ENCODE measurements around the gene KBTBD8. TPM values are rescaled to one million over a fixed set of nuclear protein-coding genes. Genes with fewer than 3 reads are reported as not detected.

KBTBD8 gene
- total RNA-seq, 1 donor from 2014 or later = 1.6 TPM

DNA sequence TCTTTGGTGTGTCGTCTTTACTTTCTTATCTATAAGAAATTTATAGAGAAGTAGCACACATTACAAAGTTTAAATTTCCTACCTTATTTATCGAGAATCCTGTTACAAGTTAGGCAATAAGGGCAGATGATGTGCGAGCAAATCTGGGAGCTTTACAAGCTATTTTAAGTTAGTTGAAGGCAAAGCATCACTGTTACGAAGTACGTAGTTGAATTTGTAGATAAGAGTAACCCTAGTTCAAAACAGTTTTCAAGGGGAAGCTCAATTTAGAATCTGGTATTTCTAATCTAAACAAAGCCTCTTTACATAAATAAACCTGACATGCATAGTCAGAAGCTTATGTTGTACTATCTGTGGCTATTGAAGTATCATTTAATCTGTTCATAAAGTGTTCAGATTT lies 8.4 kb downstream of the KBTBD8 start:
- H3K4me3 ChIP-seq (ENCODE audit: low read depth, low read length) = no peak overlapping the region
- DNase-seq (ENCODE audit: low read depth) (no peak), FAIRE-seq (no peak)
- TF ChIP-seq, protein P1, sequence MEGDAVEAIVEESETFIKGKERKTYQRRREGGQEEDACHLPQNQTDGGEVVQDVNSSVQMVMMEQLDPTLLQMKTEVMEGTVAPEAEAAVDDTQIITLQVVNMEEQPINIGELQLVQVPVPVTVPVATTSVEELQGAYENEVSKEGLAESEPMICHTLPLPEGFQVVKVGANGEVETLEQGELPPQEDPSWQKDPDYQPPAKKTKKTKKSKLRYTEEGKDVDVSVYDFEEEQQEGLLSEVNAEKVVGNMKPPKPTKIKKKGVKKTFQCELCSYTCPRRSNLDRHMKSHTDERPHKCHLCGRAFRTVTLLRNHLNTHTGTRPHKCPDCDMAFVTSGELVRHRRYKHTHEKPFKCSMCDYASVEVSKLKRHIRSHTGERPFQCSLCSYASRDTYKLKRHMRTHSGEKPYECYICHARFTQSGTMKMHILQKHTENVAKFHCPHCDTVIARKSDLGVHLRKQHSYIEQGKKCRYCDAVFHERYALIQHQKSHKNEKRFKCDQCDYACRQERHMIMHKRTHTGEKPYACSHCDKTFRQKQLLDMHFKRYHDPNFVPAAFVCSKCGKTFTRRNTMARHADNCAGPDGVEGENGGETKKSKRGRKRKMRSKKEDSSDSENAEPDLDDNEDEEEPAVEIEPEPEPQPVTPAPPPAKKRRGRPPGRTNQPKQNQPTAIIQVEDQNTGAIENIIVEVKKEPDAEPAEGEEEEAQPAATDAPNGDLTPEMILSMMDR (IDR thresholded peaks at IDR 0.05; ENCODE audit: insufficient read depth, low read length, severe bottlenecking) = no peak
- H3K27me3 ChIP-seq (ENCODE audit: control insufficient read depth, insufficient read depth, low read length) = no peaks in the 10 kb centered on the region
- no peaks in the 10 kb centered on the region for H3K36me3 ChIP-seq (ENCODE audit: control insufficient read depth, insufficient read depth, low read length)

DNA sequence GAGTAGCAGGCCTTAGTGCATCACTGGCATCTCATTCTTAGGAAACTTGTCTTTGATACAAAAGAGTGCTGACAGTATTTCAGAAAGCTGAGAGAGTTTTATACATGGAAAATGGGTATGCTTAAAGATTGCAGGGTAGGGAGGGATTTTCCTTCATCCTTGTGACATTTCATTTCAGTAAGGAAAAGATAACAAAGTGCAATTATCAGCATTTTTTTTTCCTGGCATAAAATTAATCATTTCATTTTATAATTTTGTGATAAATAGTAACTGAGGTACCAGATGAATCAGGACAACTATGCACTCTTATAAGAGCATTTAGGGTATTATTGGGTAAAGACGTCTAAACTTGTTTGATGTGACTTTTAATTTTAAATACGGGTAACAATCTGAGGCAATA lies 10.3 kb downstream of the KBTBD8 start:
- TF ChIP-seq, protein P1 (IDR thresholded peaks at IDR 0.05; ENCODE audit: insufficient read depth, low read length, severe bottlenecking) = no peak
- H3K4me3 ChIP-seq (ENCODE audit: low read depth, low read length) = no peak overlapping the region
- FAIRE-seq = no peak
- no peaks in the 10 kb centered on the region for H3K36me3 ChIP-seq (ENCODE audit: control insufficient read depth, insufficient read depth, low read length)
- no peak for DNase-seq (ENCODE audit: low read depth)
- no peaks in the 10 kb centered on the region for H3K27me3 ChIP-seq (ENCODE audit: control insufficient read depth, insufficient read depth, low read length)

DNA sequence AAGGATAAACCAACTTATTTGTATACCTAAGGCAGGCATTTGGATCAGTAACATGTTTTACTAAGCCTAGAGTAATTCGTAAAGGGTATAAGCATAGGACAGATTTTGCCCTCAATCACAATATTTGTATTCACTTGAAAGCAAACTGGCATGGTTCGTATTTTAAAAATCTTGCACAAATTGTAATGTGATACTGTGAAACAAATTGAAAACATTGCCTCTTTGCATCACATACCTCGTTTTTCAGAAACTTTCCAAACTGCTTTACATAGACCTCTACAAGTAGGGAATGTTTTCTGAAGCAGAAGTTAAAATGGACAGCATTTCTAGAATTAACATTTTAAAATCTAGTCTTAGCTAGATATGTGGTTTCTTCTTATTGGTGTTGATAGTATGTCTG lies 11.6 kb downstream of the KBTBD8 start:
- no peak for FAIRE-seq
- no peak for DNase-seq (ENCODE audit: low read depth)
- no peaks in the 10 kb centered on the region for H3K36me3 ChIP-seq (ENCODE audit: control insufficient read depth, insufficient read depth, low read length)
- no peak overlapping the region for H3K4me3 ChIP-seq (ENCODE audit: low read depth, low read length)
- no peaks in the 10 kb centered on the region for H3K27me3 ChIP-seq (ENCODE audit: control insufficient read depth, insufficient read depth, low read length)
- TF ChIP-seq, protein P1 (IDR thresholded peaks at IDR 0.05; ENCODE audit: insufficient read depth, low read length, severe bottlenecking) = no peak

DNA sequence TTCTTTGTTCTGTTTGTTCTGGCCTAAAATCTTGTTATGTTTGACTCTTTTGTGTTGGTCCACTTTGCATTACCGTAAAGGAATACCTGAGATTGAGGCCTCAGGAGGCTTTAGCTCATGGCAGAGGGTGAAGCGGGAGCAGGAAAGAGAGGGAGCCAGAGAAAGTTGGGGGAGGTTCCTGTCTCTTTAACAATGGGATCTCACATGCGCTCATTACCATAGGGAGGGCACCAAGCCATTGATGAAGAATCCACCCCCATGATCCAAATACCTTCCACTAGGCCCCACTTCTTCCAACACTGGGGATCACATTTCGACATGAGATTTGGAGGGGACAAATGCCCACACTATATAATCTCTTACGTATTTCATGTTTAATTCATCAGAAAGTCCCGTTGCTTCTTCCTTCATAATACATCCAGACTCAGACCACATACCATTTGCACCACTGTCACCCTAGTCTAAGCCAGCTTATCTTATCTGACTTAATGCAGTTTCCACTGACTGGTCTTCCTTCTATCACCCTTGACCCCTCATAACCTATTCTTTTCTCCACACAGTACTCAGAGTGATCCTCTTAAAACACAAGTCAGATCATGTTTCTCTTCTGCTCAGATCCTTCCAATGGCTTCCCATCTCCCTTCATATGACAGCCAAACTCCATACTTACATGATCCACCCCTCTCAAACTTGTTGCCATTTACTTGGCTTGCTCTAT lies 13.5 kb downstream of the KBTBD8 start:
- Histone ChIP-seq H3K36me3 (ENCODE audit: control insufficient read depth, insufficient read depth, low read length) (no peaks in the 10 kb centered on the region), H3K4me3 (ENCODE audit: low read depth, low read length) (no peak overlapping the region), H3K27me3 (ENCODE audit: control insufficient read depth, insufficient read depth, low read length) (no peaks in the 10 kb centered on the region)
- FAIRE-seq (no peak), DNase-seq (ENCODE audit: low read depth) (no peak)
- TF ChIP-seq, protein P1 (IDR thresholded peaks at IDR 0.05; ENCODE audit: insufficient read depth, low read length, severe bottlenecking) = no peak

DNA sequence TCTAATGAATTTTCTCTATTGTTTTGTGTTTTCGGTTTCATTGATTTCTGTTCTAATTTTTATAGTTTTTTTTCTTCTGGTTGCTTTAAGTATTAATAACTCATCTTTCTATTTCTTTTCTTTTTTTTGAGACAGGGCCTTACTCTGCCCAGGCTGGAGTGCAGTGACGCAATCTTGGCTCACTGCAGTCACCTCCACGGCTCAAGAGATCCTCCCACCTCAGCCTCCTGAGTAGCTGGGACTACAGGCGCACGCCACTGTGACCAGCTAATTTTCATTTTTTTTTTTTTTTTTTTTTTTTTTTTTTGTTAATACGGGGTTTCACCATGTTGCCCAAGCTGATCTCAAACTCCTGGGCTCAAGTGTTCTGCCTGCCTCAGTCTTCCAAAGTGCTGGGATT lies 14.5 kb downstream of the KBTBD8 start:
- FAIRE-seq (no peak), DNase-seq (ENCODE audit: low read depth) (no peak)
- no peak overlapping the region for H3K4me3 ChIP-seq (ENCODE audit: low read depth, low read length)
- TF ChIP-seq, protein P1 (IDR thresholded peaks at IDR 0.05; ENCODE audit: insufficient read depth, low read length, severe bottlenecking) = no peak
- no peaks in the 10 kb centered on the region for H3K27me3 ChIP-seq (ENCODE audit: control insufficient read depth, insufficient read depth, low read length)
- H3K36me3 ChIP-seq (ENCODE audit: control insufficient read depth, insufficient read depth, low read length) = no peaks in the 10 kb centered on the region

Measured in bronchial epithelial cell (primary cell).